CD8-positive, alpha-beta memory T cell (primary cell): ENCODE measurements around the gene LYRM2. TPM values are rescaled to one million over a fixed set of nuclear protein-coding genes. Genes with fewer than 3 reads are reported as not detected.

ENCODE experiments used
- CTCF ChIA-PET: fragments of 350-600 bp; sonication (Branson Sonifier 250); formaldehyde crosslinking; loops from one replicate; lab custom pipeline; 2021; ENCODE audit warnings: antibody characterized with exemption; lab: Charles Lee
- POLR2A ChIA-PET: fragments of 350-600 bp; sonication (Branson Sonifier 250); formaldehyde crosslinking; loops from one replicate; lab custom pipeline; 2021; ENCODE audit warnings: antibody characterized with exemption; lab: Charles Lee
- DNase-seq, 5 donors: peaks; one replicate each; pipeline versions ENCODE4 v3.0.0 to v3.0.0-alpha.2; 2020 to 2022; ENCODE audit warnings: mixed read lengths in 1 of 5
- H3K27ac ChIP-seq: one replicate; pipeline ENCODE4 v1.7.0; 2013; ENCODE audit warnings: low read depth, mild to moderate bottlenecking, low read length, moderate library complexity
- H3K27me3 ChIP-seq: 2 replicates; pipeline ENCODE4 v1.7.0; 2013; ENCODE audit warnings: low read length, mild to moderate bottlenecking; ENCODE audit not compliant: insufficient read depth, poor library complexity, severe bottlenecking
- H3K36me3 ChIP-seq: 2 replicates; pipeline ENCODE4 v1.7.0; 2013; ENCODE audit warnings: mild to moderate bottlenecking, low read length, moderate library complexity; ENCODE audit not compliant: insufficient read depth
- H3K4me1 ChIP-seq: 2 replicates; pipeline ENCODE4 v1.7.0; 2013; ENCODE audit warnings: mild to moderate bottlenecking, low read length, moderate library complexity; ENCODE audit not compliant: insufficient read depth
- H3K4me3 ChIP-seq: 2 replicates; pipeline ENCODE4 v1.7.0; 2013; ENCODE audit warnings: mild to moderate bottlenecking, low read length
- H3K9me3 ChIP-seq: 2 replicates; pipeline ENCODE4 v1.7.0; 2013; ENCODE audit warnings: mild to moderate bottlenecking, low read length
- H3K27ac Mint-ChIP-seq, 8 donors: one replicate each; pipeline ENCODE4 v1.8.0; 2020 to 2021; ENCODE audit warnings: mixed read lengths in 8 of 8, mild to moderate bottlenecking in 6 of 8, inconsistent platforms in 3 of 8, moderate library complexity in 3 of 8
- H3K27me3 Mint-ChIP-seq, 2 donors: one replicate each; pipeline ENCODE4 v1.8.0; 2020 to 2021; ENCODE audit warnings: mixed read lengths in 2 of 2, mild to moderate bottlenecking in 1 of 2, moderate library complexity in 1 of 2
- H3K36me3 Mint-ChIP-seq, 3 donors: one replicate each; pipeline ENCODE4 v1.8.0; 2020 to 2021; ENCODE audit warnings: mixed read lengths in 3 of 3, inconsistent platforms in 1 of 3, mild to moderate bottlenecking in 1 of 3
- H3K4me1 Mint-ChIP-seq, 3 donors: one replicate each; pipeline ENCODE4 v1.8.0; 2020 to 2021; ENCODE audit warnings: mixed read lengths in 3 of 3, inconsistent platforms in 1 of 3, mild to moderate bottlenecking in 1 of 3
- H3K4me3 Mint-ChIP-seq, 7 donors: one replicate each; pipeline ENCODE4 v1.8.0; 2020 to 2021; ENCODE audit warnings: mixed read lengths in 7 of 7, mild to moderate bottlenecking in 6 of 7, moderate library complexity in 4 of 7, inconsistent platforms in 2 of 7
- H3K9me3 Mint-ChIP-seq, 5 donors: one replicate each; pipeline ENCODE4 v1.8.0; 2020 to 2022; ENCODE audit warnings: mixed read lengths in 5 of 5, mild to moderate bottlenecking in 3 of 5, moderate library complexity in 2 of 5, inconsistent platforms in 1 of 5
- polyA plus RNA-seq: library from polyadenylated mRNA; unstranded; fragments of 300-500 nt; fragmentation: Illumina TruSeq; gene quantifications from one replicate; pipeline ENCODE4 v1.2.3, GENCODE V29; 2021
- total RNA-seq, 2 experiments: library from RNA; stranded (reverse); gene quantifications; one replicate each; pipeline ENCODE4 v1.2.3, GENCODE V29; 2021

The LYRM2 gene
- total and polyA plus RNA-seq, 3 experiments from 2014 or later: 42.8 to 85.6 (median 46.2) TPM

- Mint-ChIP-seq H3K4me1 (no peaks in the 10 kb centered on the region), H3K27ac (no peak overlapping the region), H3K4me3 (no peak overlapping the region), H3K9me3 (no peaks in the 10 kb centered on the region), H3K36me3 (peaks cover 0 to 1% (median 0%) of the 10 kb centered on the region in 3 donors), H3K27me3 (no peaks in the 10 kb centered on the region)
- H3K9me3 ChIP-seq: no peaks in the 10 kb centered on the region
- H3K4me3 ChIP-seq: no peak overlapping the region
- no peaks in the 10 kb centered on the region for H3K27me3 ChIP-seq
- no peaks in the 10 kb centered on the region for H3K4me1 ChIP-seq
- POLR2A ChIA-PET: no interaction called here
- DNase-seq: no peak
- no peak overlapping the region for H3K27ac ChIP-seq
- CTCF ChIA-PET: no interaction called here
- no peaks in the 10 kb centered on the region for H3K36me3 ChIP-seq
These were observed 76.2 kb downstream of the LYRM2 start for GRCh38 chr6:89562093-89562973.

DNA sequence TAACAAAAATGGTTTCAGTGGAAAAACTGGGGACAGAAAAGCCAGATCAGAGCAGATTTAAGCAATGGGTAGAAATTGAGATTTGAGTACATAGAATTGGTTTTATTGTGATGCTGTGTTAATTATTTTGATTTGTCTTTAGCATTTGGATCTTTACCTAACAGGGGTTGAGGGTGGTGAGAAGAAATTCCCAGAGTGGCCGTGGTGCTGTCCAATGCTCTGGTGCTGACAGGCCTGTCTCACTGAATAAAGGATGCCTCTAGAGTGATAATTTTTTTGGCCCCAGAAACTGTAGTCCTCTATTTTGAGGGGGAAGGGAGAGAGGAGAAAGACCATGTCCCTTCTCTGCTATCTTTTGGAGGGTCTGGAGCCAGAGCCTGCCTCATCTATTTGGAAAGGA lies 79.1 kb downstream of the LYRM2 start:
- CTCF ChIA-PET: no interaction called here
- Mint-ChIP-seq H3K4me1 (no peaks in the 10 kb centered on the region), H3K36me3 (no peaks in the 10 kb centered on the region), H3K27ac (no peak overlapping the region), H3K4me3 (no peak overlapping the region), H3K9me3 (peaks cover 0 to 2% (median 0%) of the 10 kb centered on the region in 5 donors), H3K27me3 (peaks cover 0 to 3% of the 10 kb centered on the region in 2 donors)
- Histone ChIP-seq H3K4me3 (no peak overlapping the region), H3K36me3 (no peaks in the 10 kb centered on the region), H3K27me3 (no peaks in the 10 kb centered on the region), H3K27ac (no peak overlapping the region), H3K9me3 (no peaks in the 10 kb centered on the region), H3K4me1 (no peaks in the 10 kb centered on the region)
- no peak for DNase-seq
- POLR2A ChIA-PET: no interaction called here

- POLR2A ChIA-PET: no interaction called here
- Histone ChIP-seq H3K4me1 (no peaks in the 10 kb centered on the region), H3K27ac (no peak overlapping the region), H3K27me3 (no peaks in the 10 kb centered on the region), H3K36me3 (no peaks in the 10 kb centered on the region), H3K9me3 (no peaks in the 10 kb centered on the region), H3K4me3 (no peak overlapping the region)
- DNase-seq: no peak
- CTCF ChIA-PET: interaction anchor here (1.2 to 1.4 kb wide), 2 partner anchors 12 to 123 kb away, joined by 3 read pairs; no protein-coding TSS in a partner anchor
- Mint-ChIP-seq H3K4me3 (no peak overlapping the region), H3K27ac (no peak overlapping the region), H3K27me3 (peaks cover 3 to 4% of the 10 kb centered on the region in 2 donors), H3K9me3 (peaks cover 0 to 2% (median 0%) of the 10 kb centered on the region in 5 donors), H3K36me3 (peaks cover 0 to 2% (median 0%) of the 10 kb centered on the region in 3 donors), H3K4me1 (no peaks in the 10 kb centered on the region)
These were observed 82.7 kb downstream of the LYRM2 start for GRCh38 chr6:89555806-89556205.

DNA sequence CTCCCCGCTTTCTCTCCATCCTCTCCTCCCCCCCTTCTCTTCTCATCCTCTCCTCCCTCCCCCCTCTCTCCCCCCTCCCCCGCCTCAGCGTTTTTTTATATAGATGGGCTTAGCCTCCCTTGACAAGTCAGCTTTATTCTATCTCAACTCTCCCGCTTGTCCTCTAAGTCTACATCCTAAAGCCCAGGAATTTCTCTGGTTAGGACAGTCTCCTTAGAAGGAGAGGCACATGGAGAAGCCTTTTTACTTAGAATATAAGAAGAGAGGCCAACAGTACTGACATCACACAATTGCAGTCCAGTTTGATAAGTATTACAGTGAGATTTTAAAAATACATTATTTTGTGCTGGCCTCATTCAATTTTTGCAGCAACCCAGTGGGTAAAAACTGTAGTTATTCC lies 83.5 kb downstream of the LYRM2 start:
- peaks cover 0 to 2% (median 0%) of the 10 kb centered on the region in 5 donors for H3K9me3 Mint-ChIP-seq
- Histone ChIP-seq H3K4me3 (no peak overlapping the region), H3K27me3 (no peaks in the 10 kb centered on the region), H3K4me1 (no peaks in the 10 kb centered on the region), H3K9me3 (no peaks in the 10 kb centered on the region), H3K36me3 (no peaks in the 10 kb centered on the region), H3K27ac (no peak overlapping the region)
- H3K4me3 Mint-ChIP-seq: no peak overlapping the region
- no peaks in the 10 kb centered on the region for H3K4me1 Mint-ChIP-seq
- peaks cover 0 to 2% (median 0%) of the 10 kb centered on the region in 3 donors for H3K36me3 Mint-ChIP-seq
- peaks cover 3 to 4% of the 10 kb centered on the region in 2 donors for H3K27me3 Mint-ChIP-seq
- ChIA-PET CTCF (no interaction called here), POLR2A (no interaction called here)
- no peak for DNase-seq
- no peak overlapping the region for H3K27ac Mint-ChIP-seq

DNA sequence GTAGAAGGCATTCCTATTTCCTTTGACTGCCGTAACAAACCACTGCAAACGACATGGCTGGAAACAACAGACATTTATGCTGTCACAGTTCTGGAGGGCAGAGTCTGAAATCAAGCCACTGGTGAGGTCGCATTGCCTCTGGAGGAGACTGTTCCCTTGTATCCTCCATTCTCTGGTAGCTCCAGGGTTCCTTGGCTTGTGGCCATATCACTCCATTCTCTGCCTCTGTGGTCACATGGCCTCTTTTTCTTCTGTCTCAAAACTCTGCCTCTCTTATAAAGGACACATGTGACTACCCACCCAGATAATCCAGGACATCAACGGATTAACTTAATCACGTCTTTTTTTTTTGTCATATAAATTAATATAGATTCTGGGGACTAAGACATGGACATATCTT lies 84.4 kb downstream of the LYRM2 start:
- DNase-seq: no peak
- Mint-ChIP-seq H3K27ac (no peak overlapping the region), H3K4me3 (no peak overlapping the region), H3K27me3 (peaks cover 3 to 4% of the 10 kb centered on the region in 2 donors), H3K4me1 (no peaks in the 10 kb centered on the region), H3K36me3 (peaks cover 0 to 2% (median 0%) of the 10 kb centered on the region in 3 donors), H3K9me3 (peaks cover 0 to 2% (median 0%) of the 10 kb centered on the region in 5 donors)
- no peak overlapping the region for H3K4me3 ChIP-seq
- H3K9me3 ChIP-seq: no peaks in the 10 kb centered on the region
- no peaks in the 10 kb centered on the region for H3K36me3 ChIP-seq
- no peaks in the 10 kb centered on the region for H3K27me3 ChIP-seq
- CTCF ChIA-PET: no interaction called here
- no peak overlapping the region for H3K27ac ChIP-seq
- no peaks in the 10 kb centered on the region for H3K4me1 ChIP-seq
- POLR2A ChIA-PET: no interaction called here

DNA sequence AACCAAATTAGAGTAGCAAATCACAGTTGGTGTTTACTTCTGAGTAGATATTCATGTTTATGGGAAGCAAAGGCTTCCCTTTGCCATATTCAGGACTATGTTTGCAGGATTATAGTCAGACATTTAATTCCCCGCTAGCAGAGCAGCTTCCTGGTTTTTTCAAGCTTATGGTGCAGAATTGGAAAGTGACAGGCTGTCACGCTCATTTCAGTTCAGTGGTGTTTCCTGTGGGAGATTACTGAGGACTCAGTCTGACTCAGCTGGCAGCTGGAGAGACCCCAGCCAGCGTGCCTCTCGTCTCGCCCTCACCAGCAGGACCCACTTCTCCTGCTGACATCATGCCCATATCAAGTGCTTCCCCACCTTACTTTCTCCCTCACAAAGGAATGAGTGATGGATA lies 85.1 kb downstream of the LYRM2 start:
- no peak overlapping the region for H3K27ac Mint-ChIP-seq
- ChIA-PET POLR2A (interaction anchor here (0.6 kb wide), 1 partner anchor 187 kb away, joined by 4 read pairs; no protein-coding TSS in a partner anchor), CTCF (no interaction called here)
- peaks cover 0 to 2% (median 0%) of the 10 kb centered on the region in 3 donors for H3K36me3 Mint-ChIP-seq
- DNase-seq: no peak
- H3K4me1 ChIP-seq: no peaks in the 10 kb centered on the region
- peaks cover 3 to 4% of the 10 kb centered on the region in 2 donors for H3K27me3 Mint-ChIP-seq
- H3K4me3 ChIP-seq: no peak overlapping the region
- no peaks in the 10 kb centered on the region for H3K9me3 ChIP-seq
- no peak overlapping the region for H3K27ac ChIP-seq
- peaks cover 0 to 2% (median 0%) of the 10 kb centered on the region in 5 donors for H3K9me3 Mint-ChIP-seq
- H3K27me3 ChIP-seq: no peaks in the 10 kb centered on the region
- no peaks in the 10 kb centered on the region for H3K36me3 ChIP-seq
- no peak overlapping the region for H3K4me3 Mint-ChIP-seq
- no peaks in the 10 kb centered on the region for H3K4me1 Mint-ChIP-seq

DNA sequence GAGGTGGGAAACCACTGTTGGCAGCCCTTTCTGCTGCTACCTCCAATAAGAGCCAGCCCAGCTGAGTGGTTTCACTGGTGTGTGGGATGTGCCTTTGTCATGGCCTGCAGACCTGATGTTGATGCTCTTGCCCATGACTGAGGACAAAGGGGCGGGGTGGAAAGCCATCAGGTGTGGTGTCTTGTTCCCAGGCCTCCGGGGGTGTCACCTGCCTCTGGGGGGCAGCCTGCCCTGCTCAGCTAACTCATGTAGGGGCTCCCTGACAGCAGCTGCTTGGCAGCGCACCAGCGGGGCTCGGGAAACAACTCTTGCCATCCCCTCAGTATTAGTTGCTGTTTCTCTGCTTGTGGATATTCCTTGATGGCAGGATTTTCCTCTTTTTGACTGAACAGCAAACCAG lies 91.3 kb downstream of the LYRM2 start:
- ChIA-PET POLR2A (no interaction called here), CTCF (no interaction called here)
- no peaks in the 10 kb centered on the region for H3K9me3 Mint-ChIP-seq
- peaks cover 2 to 8% of the 10 kb centered on the region in 2 donors for H3K27me3 Mint-ChIP-seq
- no peaks in the 10 kb centered on the region for H3K36me3 Mint-ChIP-seq
- Histone ChIP-seq H3K27me3 (no peaks in the 10 kb centered on the region), H3K27ac (no peak overlapping the region), H3K9me3 (no peaks in the 10 kb centered on the region), H3K4me3 (no peak overlapping the region), H3K36me3 (no peaks in the 10 kb centered on the region), H3K4me1 (no peaks in the 10 kb centered on the region)
- DNase-seq: no peak
- no peaks in the 10 kb centered on the region for H3K4me1 Mint-ChIP-seq
- no peak overlapping the region for H3K4me3 Mint-ChIP-seq
- no peak overlapping the region for H3K27ac Mint-ChIP-seq

- Mint-ChIP-seq H3K27me3 (peaks cover 0 to 12% of the 10 kb centered on the region in 2 donors), H3K27ac (no peak overlapping the region), H3K9me3 (no peaks in the 10 kb centered on the region), H3K4me1 (no peaks in the 10 kb centered on the region), H3K36me3 (no peaks in the 10 kb centered on the region), H3K4me3 (no peak overlapping the region)
- Histone ChIP-seq H3K4me3 (no peak overlapping the region), H3K27me3 (no peaks in the 10 kb centered on the region), H3K4me1 (no peaks in the 10 kb centered on the region), H3K36me3 (no peaks in the 10 kb centered on the region), H3K9me3 (no peaks in the 10 kb centered on the region), H3K27ac (no peak overlapping the region)
- POLR2A ChIA-PET: no interaction called here
- DNase-seq: no peak
- CTCF ChIA-PET: no interaction called here
These were observed 95.7 kb downstream of the LYRM2 start for GRCh38 chr6:89542866-89543265.
